GM21381 (cell line): ENCODE results near the gene MANSC1.
A peak's percentile ranks its signal among the peaks of the same experiment; 100 is the strongest.

Experiments
- ATAC-seq: cut with Tn5 transposase; IDR thresholded peaks from one replicate; pipeline ENCODE4 v1.9.1; 2021; ENCODE audit warnings: mild to moderate bottlenecking, moderate library complexity; ENCODE audit not compliant: unreplicated experiment

Gene MANSC1

DNA sequence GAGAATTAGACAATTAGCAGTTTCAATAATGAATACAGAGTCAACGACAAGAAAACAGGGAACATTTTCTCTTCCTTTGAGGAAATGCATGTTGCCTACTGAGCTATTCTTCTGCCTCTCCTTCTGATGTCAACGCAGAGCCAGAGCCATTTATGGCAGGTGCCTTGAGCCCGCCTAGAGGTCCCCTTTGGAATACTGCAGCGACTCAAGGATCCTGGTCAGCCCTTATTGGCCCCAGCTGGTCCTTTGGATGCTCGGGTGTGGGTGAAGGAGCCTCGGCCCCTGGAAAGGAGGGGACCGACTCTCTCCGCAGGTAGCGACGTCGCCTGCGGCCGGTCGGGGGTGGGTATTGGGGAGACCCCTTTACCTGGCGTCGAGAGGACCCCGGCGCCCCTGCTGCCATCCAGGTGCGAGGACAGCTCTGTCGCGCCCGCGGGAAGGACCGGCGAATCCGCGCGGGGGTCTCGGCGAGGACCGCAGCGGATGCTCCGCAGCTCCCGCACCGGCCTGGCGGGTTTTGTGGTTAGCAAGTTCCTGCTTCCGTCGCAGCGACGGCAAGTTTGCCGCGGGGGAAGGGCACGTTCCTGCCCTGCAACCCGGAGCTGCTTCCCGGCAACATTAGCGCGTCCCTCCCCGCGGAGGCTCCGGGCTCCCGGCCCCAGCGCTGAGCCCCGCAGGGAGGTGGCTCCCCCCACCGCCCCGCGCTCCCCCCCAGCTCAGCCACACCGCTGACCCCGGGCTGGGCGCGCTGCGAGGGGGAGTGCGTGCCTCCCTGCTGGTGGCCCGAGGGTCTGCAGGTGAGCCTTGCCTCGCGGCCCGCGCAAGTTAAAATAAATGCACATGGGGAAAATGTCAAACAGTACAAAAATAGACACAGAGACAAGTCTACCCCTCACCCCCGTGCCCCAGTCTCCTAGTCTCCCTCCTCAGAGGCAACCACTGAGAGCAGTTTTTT, at the start of gene MANSC1:
MANSC1 (minus strand) TSS at position 532 of the 955 bp plus-strand sequence. CDS start 6,928 bp downstream, outside the sequence.
- no peak for ATAC-seq

GRCh38 chr12:12399161-12399560, 49.1 kb upstream of the MANSC1 start:
- ATAC-seq = no peak

DNA sequence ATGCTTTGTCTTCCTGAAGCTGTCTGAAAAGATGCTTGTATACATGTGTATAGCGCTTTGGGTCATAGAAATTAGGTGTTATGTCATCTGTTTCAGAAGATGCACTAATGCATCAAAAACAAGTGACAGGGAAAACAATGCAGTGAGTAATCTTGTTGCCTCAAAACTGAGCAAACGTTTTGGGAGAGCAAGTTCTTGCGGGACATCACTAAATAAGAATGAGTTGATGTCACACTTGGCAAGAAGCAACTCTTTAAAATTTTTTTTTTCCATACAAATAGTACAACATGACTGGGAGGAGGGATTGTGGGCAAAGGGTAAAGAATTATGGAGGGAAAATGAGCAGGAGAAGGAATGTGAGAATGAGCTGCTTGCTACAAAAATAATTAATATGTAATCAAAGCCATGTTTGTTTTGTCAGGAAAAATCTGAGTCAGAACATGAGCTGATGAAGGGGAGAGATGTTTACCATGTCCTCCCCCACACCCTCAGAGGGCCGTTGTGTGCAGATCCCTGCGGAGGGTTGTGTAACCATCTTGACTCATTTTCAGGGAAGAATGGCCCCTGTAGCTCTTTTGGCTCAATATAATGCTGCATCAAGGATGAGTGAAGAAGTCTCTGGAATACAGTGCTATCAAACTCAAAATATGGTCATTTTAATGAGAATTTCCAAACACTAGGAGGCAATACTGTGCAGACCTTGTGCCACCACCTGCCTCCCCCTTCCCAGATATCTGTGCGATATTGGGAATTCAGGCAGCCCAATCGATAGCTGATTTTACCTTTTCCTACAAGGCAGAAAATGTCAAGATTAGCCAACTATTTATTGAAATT, 48.2 kb upstream of the MANSC1 start:
- ATAC-seq = no peak

DNA sequence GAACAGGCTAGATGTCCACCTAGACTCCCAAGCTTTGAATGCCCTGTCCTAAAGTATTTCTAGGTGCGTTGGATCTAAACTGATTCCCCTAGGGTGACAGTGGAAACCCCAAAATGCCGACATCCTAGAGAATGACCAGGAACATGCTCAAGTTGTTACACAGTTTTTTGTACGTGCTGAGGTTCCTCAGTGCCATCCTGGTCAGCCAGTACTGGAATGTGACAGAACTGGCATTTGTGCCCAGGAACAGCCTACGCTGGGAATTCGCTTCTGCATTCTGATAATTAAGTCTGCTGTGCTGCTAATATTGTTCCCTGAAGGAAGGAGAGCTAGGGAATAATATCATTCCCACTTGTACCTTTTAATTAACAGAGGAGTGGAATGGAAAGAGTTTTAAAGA, 47.1 kb upstream of the MANSC1 start:
- ATAC-seq = no peak

DNA sequence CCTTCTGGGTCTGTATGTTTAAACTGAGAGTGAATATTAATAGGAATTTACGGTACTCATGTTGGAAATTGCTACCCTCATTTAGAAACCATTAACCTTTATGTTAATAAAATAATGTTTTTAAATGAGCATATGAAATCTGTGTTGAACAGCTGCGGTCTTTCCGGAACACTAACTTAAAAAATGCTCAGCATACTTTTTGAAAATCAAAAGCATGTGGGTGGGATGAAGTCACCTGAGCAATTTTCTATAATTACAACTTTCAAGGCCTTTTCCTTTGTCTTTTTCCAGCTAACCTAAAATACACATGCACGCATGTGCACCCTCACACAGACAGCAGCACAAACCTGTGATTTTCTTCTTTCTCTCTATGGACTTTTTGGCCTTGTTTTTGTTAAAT, 46.7 kb upstream of the MANSC1 start:
- no peak for ATAC-seq

- ATAC-seq = no peak
Measured at GRCh38 chr12:12393171-12393570, 43.1 kb upstream of the MANSC1 start.

DNA sequence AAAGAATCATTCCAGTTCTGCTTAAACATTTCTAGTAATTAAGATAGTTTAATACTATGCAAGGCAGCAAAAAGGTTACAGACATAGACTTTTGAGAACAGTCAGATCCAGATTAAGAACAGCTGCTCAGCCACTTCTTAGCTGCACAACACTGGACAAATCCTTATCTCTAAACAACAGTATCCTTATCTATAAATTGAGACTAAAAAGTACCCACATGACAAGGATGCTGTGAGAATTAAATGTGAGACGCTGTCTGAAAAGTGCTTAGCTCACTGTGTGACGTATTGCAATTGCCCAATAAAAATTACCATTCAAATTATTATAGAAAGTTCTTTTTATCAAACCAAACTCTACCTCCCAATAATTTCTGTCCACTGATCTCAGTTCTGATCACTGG, 42.4 kb upstream of the MANSC1 start:
- no peak for ATAC-seq

DNA sequence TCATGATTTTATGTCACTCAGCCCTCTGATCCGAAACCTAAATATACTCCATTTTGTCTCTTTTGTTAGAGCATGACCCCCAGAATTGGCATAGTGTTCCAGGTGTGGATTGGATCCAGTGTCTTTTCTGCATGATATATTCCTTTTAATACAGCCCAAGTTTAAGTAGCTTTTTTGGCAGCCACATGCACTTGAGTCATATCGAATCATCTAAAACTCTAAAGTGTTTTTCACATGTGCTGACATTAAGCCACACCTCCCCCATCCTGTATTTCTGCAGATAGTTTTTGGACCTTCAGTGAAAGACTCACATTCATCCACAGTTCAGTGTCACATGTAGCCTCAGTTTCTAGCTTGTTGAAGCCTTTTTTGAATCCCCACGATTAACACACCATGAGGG, 37.5 kb upstream of the MANSC1 start:
- no peak for ATAC-seq

DNA sequence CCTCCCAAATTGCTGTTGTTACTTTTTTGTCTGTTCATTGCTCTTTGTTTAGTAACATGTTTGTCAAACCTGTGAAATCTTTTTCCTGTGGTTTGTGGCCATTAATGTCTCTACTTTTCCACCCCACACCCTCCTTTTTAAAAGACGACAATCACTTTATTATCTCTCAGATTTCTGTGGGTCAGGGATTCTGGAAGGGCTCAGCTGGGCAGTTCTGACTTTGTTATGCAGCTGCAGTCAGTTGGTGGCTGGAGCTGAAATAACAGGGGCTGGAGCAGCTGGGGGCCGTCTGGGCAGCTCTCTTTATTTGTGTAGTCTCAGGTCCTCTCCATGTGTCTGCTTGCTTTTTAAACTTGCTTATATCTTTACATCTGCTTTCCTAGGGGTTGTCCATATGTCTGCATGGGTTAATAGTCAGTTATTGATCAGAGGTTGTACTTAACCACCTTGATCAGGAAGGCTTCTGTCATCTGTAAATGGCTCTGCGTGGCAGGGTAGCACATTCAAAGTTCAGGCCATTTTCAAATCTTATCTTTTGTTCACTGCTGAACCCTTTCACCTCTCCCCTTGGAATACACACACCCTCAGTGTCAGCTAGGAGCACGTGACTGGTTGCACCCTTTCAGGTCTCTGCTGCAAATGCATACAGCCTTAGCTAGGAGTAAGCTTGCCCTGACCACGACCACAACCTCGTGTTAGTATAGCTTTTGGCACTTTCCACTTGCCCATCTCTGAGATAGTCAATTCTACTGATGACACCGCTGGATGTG, 34.7 kb upstream of the MANSC1 start:
- ATAC-seq = peak; percentile 72

- no peak for ATAC-seq
Measured at GRCh38 chr12:12381982-12382381, 31.9 kb upstream of the MANSC1 start.

GRCh38 chr12:12380949-12381593, 31.0 kb upstream of the MANSC1 start:
- no peak for ATAC-seq

DNA sequence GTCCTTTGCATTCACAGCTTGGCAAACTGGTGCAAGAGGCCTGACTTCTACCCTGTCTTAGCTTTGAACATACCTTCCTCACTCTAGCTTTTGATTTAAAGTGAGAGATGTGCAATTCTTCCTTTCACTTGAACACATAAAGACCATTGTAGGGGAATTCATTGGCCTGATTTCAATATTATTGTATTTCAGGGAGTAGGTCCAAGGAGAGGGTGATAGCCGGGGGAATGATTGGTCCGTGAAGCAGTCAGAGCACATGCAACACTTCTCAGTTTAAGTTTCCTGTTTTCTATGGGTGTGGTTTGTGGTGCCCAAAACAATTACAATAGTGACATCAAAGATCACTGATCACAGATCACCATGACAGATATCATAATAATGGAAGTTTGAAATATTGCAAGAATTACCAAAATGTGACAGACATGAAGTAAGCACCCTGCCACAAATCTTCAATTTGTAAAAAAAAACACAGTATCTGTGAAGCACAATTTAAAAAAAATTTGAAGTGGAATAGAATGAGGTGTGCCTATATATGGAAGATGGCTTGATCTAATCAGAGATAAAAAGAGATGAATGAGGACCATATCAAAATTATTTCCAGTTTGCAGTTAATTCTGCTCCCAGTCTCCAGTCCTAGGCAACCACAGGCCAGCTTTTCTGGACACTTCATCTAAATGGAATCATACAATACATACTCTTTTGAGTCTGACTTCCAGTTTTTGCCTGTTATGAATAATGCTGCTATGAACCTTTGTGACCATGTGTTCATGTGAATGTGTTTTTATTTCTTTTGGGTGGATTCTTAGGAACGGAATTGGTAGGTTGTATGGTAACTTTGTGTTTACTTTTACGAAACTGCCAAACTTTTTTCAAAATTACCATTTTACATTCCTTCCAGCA, 30.0 kb upstream of the MANSC1 start:
- no peak for ATAC-seq

DNA sequence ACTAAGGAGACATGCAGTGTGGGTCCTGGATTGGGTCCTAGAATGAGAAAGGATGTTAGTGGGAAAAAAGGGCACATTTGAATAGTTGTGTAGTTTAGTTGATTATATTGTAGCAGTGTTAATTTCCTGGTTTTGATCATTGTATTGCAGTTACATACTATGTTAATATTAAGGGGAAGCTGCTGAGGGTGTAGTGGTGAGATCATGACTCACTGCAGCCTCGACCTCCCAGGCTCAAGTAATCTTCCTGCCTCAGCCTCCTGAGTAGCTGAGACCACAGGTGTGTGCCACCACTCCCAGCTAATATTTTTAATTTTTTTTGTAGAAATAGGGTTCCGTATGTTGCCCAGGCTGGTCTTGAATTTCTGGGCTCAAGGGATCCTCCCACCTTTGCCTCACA, 28.6 kb upstream of the MANSC1 start:
- ATAC-seq = no peak

GRCh38 chr12:12376646-12377448, 26.8 kb upstream of the MANSC1 start:
- no peak for ATAC-seq

GRCh38 chr12:12372946-12373722, 23.1 kb upstream of the MANSC1 start:
- no peak for ATAC-seq

DNA sequence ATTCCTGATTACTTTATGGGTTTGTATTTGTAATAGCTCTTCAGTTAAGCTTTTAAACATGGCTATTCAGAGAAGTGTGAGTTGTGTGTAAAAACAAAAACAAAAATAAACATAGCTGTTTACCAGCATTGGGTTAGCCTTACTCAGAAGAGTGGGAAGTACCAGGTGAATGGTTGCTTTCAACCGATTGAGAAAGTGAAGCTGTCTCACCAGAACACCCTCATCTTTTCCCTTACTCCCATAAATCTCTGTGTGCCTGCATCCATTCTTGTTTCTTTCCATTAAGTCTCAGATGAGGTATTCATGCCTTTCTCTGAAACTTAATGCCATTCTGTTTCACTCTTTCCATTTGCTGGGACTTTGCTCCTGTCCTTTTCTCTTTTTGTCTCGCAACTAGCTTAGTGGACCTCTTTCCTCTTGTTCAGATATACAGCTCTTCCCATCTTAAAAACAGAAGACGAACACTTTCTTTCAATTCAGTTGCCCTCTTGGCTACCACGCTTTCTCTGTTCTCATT, 17.5 kb upstream of the MANSC1 start:
- no peak for ATAC-seq

DNA sequence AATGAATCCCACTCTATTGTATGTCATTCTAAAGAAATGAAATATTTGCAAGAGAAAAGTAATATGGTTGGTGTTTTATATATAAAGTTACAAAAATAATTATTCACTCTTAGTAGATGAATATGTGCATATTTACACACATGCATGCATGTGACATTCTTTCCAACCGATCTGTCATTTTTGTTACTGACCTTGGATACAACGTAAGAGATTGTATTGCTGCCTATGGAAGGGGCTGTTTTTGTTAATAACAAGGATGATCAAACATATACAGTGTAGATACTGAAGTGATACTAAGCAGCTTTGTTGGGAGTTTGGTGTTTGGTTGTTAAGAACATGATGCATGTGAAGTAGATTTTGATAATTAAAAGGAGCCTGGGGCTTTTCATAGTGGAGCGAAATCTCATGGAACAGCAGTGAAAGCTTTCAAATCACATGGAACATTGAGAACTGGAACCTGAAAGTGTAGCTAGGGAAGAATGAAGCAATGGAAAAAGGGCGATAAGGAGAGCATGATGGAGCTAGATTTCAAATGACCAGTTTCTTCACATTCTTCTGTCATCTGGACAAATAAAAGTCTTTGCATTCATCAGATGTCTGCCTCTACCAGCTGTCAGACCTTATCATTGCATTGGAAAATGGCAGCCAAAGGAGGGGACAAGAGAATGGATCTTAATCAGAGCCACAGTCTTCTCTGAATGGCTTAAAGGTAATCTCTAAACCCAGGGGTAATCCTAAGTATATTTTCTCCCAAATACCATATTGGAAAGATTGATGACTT, 16.8 kb upstream of the MANSC1 start:
- ATAC-seq = no peak
